ENCODE data around the gene CAPG.
"Not testable (repeated sequence)": the region's sequence is repeated elsewhere in the genome, so short reads cannot be mapped to it uniquely, and the experiment has no call there.

CAPG gene

GRCh38 chr2:85445316-85446295 lies 35.4 kb upstream of the CAPG start:
- TF ChIP-seq CTCF (IDR thresholded peaks at IDR 0.05; ENCODE audit: extremely low read depth, insufficient read depth, missing control alignments): no peak
- in situ Hi-C loops (cut with MboI; ENCODE audit: low pct_unique_long_range_greater_than_20kb, low sequenced_read_pairs, unreplicated experiment): no loop called here
- no peak for DNase-seq (ENCODE audit: low spot score)

- no peak for TF ChIP-seq CTCF (IDR thresholded peaks at IDR 0.05; ENCODE audit: extremely low read depth, insufficient read depth, missing control alignments)
- in situ Hi-C loops (cut with MboI; ENCODE audit: low pct_unique_long_range_greater_than_20kb, low sequenced_read_pairs, unreplicated experiment): no loop called here
- DNase-seq (ENCODE audit: low spot score): no peak
These were observed 34.5 kb upstream of the CAPG start for GRCh38 chr2:85444629-85445172.

- DNase-seq (ENCODE audit: low spot score): no peak
- no peak for TF ChIP-seq CTCF (IDR thresholded peaks at IDR 0.05; ENCODE audit: extremely low read depth, insufficient read depth, missing control alignments)
- in situ Hi-C loops (cut with MboI; ENCODE audit: low pct_unique_long_range_greater_than_20kb, low sequenced_read_pairs, unreplicated experiment): no loop called here
These were observed 31.7 kb upstream of the CAPG start for GRCh38 chr2:85441864-85442263.

- no peak for DNase-seq (ENCODE audit: low spot score)
- in situ Hi-C loops (cut with MboI; ENCODE audit: low pct_unique_long_range_greater_than_20kb, low sequenced_read_pairs, unreplicated experiment): no loop called here
- no peak for TF ChIP-seq CTCF (IDR thresholded peaks at IDR 0.05; ENCODE audit: extremely low read depth, insufficient read depth, missing control alignments)
These were observed 30.6 kb upstream of the CAPG start for GRCh38 chr2:85440729-85441128.

- TF ChIP-seq CTCF (IDR thresholded peaks at IDR 0.05; ENCODE audit: extremely low read depth, insufficient read depth, missing control alignments): no peak
- in situ Hi-C loops (cut with MboI; ENCODE audit: low pct_unique_long_range_greater_than_20kb, low sequenced_read_pairs, unreplicated experiment): no loop called here
- no peak for DNase-seq (ENCODE audit: low spot score)
These were observed 29.8 kb upstream of the CAPG start for GRCh38 chr2:85439986-85440385.

GRCh38 chr2:85439569-85439968 lies 29.4 kb upstream of the CAPG start:
- DNase-seq (ENCODE audit: low spot score); in situ Hi-C loops (cut with MboI; ENCODE audit: low pct_unique_long_range_greater_than_20kb, low sequenced_read_pairs, unreplicated experiment): not testable (repeated sequence)

GRCh38 chr2:85439025-85439472 lies 28.9 kb upstream of the CAPG start:
- DNase-seq (ENCODE audit: low spot score): no peak
- no peak for TF ChIP-seq CTCF (IDR thresholded peaks at IDR 0.05; ENCODE audit: extremely low read depth, insufficient read depth, missing control alignments)
- in situ Hi-C loops (cut with MboI; ENCODE audit: low pct_unique_long_range_greater_than_20kb, low sequenced_read_pairs, unreplicated experiment): no loop called here
